Stimulated activated CD8-positive, alpha-beta memory T cell treated with anti-CD3 and anti-CD28 coated beads, Interleukin-15, amount 100 ng/mL, for 4 hours (primary cell): Measurements from ENCODE around the gene DIP2C.

Source experiments
- DNase-seq, 2 donors: peaks; one replicate each; pipeline ENCODE4 v3.0.0-alpha.2; 2020; ENCODE audit warnings: low read depth in 2 of 2

Gene DIP2C

DNA sequence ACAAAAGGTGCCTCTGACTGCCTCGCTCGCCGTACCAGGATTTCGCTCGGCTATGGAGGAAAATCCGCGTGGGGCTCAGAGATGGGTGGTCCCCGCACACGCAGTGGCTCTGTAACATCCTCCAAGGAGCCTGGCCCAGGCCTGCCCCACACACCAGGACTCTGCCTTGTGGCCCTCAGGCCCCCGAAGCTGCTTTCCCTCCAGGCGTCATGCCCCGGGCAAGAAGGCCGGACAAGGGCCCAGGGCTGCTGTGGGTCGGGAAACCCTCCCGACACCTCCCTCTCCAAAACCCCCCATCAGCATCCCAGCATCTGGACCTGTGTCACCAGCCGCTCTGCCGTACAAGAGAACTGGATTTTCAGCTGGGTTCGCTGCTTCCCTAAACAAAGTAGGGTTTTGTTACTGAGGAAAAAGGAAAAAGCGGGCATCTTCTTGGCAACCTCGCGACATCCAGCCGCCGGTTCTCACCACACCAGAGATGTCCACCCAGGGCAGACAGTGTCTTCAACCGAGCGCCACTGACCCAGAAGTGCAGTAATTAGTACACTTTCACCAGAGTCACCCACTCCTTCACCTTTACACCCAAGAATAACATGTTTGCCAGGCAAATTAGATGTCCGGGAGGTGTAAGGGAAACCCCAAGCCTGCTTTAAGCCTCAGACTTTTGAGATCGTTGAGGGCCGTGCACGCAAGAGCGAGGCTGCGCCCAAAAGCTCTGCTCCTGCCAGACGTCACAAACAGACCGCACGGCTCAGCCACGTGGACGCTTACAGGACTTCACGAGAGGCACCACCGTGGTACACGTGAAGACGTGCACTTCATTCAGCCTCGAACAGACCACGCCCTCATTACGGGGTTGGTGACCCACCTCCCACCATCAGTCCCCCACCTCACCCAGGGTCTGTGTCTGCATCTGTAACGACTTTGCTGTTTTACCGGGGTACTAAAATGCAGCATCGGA lies 62.2 kb downstream of the DIP2C start:
- DNase-seq = no peak

DNA sequence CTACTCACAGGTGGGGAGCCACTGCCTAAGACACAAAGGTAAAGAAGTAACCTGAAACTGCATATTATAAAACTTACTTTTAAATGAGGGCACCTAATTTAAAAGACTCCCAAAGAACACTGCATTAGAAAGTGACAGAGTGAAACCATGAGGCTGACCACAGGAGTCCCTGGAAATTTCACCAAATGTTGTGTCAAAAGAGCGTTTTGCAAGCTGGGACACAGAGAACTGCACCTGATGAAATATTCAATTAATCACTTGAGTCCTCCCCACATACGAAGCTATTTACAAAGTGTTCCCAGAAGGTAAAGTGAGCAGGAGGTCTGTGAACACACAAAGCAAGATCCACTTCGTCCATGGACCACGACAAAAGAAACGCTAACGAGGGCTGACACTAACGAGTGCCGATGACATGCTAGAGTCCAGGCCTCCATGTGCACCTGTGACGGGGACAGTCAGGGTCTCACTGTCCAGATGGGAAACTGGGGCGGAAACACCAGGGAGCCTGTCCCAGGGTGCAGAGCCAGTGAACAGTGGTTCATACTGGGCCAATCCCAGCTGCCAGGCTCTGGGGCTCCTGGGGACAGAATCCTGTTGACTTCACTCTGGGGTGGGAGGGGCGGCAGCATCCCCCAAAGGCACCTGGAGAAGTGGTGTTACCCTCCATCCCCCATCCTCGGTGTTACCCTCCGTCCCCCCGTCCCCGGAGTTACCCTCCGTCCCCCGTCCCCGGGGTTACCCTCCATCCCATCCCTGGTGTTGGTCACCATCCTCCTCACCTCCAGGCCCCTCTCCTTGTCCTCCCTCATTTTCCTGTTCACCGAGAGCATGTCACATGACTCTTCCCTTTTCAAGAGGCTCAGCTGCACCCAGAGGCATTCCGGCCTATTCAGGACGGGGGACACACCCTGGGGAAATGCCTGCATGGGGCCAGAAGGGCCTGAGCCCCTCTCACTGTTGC lies 63.4 kb downstream of the DIP2C start:
- DNase-seq = no peak

DNA sequence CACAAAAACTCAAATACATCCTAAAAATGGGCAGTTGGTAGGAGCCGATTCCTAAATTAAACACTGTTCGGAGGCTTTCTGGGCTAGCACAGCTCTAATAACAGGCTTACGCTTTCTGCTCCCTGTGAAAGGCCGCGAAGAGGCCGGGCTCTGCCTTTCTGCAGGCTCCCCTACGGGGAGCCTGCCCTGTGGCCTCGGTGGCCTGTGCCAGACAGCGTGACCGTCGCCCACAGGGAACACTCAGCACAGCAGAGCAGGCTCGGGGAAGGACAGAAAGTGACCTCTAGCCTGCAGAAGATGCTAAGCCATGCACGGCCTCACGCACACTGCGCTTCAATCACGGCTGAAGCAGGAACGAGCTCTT lies 64.2 kb downstream of the DIP2C start:
- no peak for DNase-seq

DNA sequence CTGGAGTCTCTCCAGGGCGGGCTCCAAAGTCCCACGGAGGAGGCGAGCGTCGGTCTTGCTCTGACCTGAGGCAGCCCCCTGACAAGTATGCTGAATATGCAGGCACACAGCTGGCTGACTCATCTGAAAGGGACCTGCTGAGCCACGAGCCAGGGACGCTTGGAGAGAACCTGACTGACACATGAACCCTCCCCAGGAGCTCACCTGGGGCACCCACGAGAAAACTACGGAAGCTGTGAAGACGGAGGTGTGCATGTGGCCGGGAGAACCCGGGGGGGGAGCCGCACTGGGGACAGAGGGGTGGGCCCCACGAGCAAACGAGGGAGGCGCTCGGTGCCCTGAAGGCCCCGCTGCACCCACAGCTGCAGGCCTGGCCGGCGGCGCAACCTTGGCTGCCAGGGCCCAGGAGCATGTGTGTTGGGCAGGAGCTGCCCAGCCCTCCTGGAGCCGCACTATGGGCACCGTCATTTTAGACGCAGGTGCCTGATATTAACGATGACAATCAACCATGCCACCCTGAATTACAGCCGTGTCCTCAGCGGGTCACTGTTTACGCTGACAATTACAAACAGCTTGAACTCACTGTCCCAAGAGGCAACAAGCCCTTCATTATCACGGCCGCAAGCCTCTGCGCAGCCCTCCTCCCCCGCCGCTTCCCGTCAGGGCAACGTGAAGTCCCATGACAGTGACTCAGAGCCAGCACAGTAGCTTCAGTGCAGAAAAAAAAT lies 64.7 kb downstream of the DIP2C start:
- DNase-seq = no peak

DNA sequence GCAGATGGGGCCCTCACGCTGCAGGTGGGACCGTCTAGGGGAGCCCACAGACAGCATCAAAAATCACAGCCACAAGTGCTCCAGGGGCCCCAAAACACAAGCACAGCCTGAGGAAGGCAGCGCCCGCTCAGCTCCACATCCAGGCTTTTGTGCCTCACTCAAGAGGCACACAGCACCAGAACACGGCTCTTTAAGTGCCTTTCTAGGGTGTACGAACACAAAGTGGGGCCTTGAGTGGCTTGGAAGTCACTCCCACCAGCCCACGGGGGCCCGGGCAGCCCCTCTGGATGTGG lies 65.2 kb downstream of the DIP2C start:
- DNase-seq = no peak

DNA sequence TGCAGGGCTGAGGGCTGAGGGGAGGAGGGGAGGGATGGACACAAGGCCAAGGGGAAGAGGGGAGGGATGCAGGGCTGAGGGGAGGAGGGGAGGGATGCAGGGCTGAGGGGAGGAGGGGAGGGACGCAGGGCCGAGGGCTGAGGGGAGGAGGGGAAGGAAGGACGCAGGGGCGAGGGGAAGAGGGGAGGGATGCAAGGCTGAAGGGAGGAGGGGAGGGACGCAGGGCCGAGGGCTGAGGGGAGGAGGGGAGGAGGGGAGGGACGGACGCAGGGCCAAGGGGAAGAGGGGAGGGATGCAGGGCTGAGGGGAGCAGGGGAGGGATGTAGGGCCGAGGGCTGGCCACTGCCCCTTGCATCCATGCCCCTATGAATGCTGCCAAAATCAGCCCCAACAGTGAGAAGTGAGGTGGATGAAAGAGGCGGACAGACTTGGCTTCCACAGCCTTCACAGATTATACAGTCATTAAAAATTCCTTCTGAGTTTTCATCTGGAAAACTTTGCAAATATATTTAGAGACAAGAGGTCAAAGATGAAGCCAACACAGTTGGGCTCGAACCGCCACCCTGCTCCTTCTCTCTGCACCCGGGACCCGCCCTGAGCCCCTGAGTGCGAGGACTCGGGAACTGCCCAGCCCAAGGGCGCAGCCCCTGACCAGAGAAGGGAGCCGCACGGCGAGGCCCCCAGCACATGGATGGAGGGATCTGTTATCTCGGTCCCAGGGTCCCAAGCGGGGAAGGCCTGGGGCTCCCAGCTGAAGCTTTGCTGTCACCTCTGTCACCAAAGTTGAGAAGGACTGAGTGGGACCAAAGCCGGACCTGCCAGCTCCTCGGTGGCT lies 65.8 kb downstream of the DIP2C start:
- DNase-seq = no peak

DNA sequence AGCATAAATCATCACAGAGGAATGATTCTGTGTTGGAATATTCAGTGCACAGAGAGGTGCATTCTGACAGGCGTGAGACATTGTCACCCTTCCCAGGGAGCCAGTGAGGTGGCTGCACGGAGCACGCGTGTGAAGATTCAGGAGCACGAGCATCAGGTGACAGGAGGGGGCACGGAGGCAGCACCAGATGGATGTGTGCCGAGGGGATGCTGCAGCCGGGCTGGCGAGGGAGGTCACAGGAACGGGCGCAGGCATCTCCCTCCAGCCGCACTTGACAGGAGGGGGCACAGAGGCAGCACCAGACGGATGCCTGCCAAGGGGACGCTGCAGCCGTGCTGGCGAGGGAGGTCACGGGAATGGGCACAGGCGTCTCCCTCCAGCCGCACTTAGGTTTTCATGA lies 66.5 kb downstream of the DIP2C start:
- no peak for DNase-seq

DNA sequence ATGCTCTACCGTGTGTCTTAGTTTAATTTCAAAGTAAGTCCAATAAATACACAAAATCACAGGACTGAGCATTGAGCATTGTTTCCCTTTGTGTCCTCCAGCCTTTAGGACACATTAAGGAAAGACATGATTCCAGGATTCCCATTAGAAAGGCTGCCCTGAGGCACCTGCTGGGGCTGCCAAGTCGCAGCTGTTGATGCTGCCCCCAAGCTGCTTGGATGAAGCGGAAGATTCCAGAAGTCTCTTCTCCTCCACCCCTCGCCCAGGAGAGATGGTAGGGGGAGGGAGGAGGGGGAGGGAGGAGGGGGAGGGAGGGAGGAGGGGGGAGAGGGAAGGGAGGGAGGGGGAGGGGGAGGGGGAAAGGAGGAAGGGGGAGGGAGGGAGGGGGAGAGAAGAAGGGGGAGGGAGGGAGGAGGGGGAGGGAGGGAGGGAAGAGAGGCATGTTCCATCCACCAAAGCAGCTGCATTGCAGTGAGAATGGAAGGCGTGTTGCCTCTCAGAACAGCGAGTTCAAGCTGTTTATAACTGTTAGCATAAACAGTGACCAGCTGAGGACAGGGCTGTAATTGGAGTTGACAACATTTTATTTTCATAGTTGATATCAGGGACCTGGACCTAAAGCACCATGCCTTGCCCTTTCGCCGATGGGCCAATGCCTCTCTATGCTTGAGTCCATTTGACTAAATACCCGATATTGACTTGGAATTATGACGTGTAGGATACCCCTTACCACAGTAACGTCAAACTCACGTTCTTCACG lies 67.3 kb downstream of the DIP2C start:
- no peak for DNase-seq

DNA sequence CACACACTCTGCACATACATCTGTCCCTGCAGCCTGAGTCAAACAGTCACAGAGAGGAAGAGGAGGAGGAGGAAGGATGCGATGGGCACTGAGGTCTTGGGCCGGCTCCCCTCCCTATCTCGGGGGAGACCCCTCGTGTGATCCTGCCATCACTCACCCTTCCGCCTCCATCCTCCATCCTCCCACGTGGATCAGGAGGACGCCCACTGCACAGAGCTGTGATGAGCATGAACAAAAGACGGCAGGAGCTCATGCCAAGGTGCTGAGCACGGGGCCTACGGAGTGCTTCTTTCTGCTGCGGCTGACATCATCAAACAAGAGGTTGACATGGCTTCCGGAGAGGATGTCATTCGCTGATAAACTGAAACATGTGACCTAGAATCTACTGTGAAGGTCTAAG lies 68.0 kb downstream of the DIP2C start:
- no peak for DNase-seq

DNA sequence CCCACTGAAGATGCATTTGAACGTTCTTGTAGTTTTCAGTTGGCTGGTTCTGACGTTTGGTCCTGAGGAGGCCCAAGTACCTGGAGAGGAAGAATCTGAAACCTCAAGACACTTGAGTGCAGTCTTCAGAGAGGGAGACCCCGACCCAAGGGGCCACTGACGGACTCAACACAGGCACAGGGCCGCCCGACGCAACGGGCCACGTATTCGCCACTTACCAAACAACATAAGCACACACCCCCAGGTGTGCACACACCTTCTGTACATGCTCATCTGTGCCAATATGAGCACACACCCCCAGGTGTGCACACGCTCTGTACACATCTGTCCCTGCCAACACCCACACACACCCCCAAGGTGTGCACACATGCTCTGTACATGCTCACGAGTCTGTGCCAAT lies 68.5 kb downstream of the DIP2C start:
- DNase-seq = no peak

DNA sequence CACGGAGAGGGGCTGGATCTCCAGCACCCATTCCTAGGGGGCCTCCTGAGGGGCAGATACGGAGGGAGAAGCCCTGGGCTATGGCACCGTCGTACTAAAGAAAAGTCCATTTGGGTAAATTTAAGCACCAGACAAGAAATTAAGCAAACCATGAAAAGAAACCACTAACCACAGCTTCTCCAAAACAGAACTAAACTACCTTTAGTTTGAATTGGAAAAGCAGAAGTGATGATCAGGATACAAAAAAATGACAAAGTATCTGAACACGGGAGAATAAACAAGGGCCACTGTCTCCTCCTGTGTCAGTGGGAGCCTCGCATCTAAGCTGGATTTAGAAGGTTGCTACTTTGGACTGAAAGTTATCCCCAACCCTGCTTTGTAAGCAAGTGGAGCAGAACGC lies 69.1 kb downstream of the DIP2C start:
- DNase-seq = no peak

DNA sequence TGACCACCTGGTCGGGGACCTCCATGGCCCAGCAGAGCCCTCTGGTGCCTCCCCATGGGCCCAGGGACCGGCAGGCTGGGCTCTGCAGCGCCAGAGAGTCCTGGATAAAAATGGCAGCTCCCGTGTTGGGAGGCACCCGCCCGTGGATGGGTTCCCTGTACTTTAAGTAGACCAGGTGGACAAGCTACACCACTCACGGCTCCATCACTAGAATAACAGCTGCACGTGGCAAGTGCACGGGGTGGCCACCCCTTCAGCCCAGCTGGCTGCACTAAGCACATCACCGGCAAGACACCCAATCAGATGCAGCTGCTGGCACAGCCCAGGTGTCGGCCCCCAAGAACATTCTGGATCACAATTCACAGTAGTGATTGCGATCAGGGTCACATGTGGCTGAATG lies 69.8 kb downstream of the DIP2C start:
- DNase-seq = no peak

DNA sequence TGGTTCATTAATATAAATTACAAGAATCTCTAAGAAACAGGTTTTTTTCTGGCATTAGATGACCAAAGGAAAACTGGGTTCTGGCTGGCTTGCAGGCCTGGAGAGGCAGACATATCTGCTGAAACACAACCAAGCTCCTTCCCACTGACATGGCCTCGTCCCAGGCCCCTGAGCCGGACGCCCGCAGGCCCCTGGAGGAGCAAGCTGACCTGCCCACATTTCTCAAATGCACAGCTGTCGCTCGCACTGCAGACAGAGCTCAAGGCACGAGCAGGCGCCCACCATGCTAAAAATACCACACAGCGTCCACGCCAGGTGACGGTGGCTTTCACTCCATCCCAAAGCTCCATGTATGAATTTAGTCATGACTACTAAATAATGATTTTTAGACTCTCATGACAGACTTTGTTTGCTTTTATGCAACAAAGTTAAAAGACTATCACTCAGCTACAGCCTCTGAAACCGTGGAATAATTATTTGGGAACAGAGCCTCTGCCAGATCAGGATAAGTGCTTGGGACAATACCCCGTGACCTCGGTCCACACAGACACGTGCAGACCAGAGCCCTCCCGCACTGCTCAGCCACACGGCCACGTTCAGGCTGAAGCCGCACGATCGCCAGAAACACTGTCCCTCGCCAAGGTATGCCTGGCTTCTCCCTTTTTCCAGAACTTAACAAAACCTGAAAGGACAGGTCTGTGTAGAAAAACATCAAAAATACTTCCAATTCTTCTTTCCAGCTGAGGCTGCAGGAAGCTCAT lies 71.1 kb downstream of the DIP2C start:
- no peak for DNase-seq

DNA sequence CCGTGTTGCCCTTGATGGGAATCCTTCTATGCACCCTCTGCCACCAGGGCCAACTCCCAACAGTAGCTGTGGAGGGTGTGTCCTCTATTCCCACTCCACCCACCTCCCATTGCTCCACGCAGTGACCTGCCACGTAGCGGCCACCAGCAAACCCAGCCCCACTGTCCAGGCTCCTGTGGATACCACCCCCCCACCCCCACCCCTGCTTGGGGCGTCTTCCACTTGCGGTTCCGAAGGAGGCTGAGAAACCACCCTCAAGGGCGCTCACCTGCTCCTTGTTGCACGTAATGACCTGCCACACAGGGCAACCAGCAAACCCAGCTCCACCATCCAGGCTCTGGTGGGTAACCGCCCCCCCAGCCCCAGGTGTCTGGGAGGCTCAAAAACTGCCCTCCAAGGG lies 72.0 kb downstream of the DIP2C start:
- no peak for DNase-seq

DNA sequence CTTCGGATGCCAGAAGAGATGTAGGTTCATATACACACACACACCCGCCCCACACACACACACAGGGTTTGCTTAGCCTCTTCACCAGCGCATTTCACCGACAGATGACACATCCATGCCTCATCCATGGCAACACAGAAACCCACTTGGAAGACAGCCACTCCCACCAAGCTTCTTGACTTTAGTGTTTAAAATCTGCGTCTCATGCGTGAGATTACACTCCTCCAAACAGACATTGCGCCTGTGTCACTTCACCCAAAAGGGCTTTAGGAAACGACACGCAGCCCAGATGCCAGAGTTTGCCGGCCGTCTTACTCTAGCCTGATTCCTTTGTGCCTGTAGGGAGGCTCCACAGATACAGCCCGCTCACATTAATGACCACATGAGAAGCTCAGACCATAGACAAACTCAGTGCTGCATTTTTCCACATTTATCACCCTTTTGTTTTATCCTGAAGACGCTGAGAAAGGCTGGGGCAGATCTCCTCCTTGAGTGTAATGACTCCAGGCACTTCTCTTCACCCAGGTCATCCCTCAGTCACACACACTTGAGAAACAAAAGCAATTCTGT lies 73.8 kb downstream of the DIP2C start:
- DNase-seq = no peak

DNA sequence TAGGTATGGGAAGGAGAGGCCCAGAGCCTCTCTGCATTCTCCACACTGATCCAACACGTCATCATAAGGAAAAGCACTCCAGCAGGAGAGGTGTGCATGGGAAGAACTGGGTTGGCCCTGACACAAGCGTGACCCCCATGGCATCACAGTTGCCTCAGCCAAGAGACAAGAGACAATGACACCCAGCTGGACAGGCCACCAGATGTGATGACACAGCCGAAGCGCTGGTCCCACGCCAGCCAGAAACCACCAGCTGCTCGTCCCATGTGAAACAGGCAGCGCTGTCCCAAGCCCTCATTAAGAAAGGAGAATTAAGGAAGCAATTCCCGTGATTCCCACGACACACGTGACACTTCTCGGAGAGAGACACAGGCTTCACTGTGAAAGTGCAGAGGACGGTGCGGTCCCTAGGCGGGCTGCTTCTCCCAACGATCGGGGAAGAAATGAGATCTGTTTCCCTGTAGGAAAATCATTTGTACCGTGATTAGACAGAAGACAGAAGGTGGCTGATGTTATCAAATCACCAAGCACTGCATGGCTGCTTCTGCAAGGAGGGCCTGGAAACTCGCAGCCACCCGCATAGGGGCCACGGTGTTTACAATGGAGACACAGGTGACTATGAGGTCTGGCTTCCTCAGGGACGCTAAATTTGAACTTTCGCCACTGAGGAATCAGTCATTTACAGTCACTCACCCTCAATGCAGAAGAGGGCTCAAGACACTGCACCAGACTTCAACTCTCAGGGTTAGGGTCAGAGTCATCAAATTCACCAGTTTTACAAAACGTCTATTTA lies 74.5 kb downstream of the DIP2C start:
- DNase-seq = no peak

DNA sequence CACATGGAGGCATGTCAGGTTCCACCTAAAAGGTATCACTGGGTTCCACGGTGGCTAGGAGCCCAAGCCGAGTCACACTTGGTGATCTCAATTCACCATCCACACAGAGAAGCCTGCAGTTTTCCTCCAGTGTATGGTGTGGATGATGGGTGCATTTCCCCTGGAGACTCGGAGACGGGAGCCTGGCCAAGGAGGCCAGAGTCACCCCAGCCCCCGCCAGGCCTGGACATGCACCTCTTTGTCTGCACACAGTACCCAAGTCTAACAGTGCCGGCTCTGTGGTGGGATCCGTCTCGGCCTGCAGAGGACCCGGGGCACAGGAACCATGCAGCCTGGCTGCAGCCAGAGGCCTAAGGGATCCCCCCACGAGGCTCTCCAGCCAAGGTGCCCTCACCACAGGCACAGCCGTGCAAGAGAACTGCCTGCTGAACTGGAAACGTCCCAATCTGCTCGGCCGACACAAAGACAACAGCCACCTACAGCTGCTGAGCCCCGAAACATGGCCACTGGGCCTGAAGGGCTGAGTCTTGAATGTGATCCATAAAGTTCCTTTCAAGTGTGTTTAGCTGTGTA lies 75.2 kb downstream of the DIP2C start:
- no peak for DNase-seq
